Measurements from ENCODE around the gene SYK.

SYK gene

DNA sequence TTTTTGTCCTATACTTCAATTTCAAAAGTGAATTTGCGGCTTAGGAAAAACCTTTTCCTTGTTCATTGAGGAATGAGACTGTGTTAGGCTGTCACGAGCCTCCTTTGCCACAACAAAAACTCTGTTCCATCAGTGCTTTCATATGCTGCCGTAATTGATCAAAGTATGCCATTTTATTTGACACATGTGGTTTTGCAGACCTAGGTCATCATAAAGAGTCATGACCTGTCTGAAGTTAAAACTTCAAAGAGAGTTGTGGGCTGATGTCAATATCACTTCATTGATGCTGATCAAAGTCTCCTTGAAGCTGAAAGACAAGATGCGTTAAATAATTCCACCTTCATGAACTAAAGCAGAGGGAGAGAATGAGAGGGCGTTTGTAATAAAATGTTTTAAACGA lies 55.5 kb downstream of the SYK start:
- H2BK120ac ChIP-seq (ENCODE audit: insufficient read depth, low read length, poor library complexity), result no peak overlapping the region
- H4K91ac ChIP-seq (ENCODE audit: low read depth, low read length), result no peak overlapping the region
- H3K18ac ChIP-seq (ENCODE audit: low read length), result no peak overlapping the region
- no peak overlapping the region for H3K27ac ChIP-seq (ENCODE audit: low read depth, low read length)
- H3K23ac ChIP-seq (ENCODE audit: low read length), result no peak overlapping the region
- H3K27me3 ChIP-seq (ENCODE audit: insufficient read depth, low read length), result no peaks in the 10 kb centered on the region
- H2BK5ac ChIP-seq (ENCODE audit: low read depth, low read length, poor library complexity), result no peak overlapping the region
- no peak overlapping the region for H3K4me2 ChIP-seq (ENCODE audit: low read length)
- H3K4me1 ChIP-seq (ENCODE audit: control insufficient read depth in 1 of 2, insufficient read depth in 2 of 2, low read length in 2 of 2), result no peaks in the 10 kb centered on the region
- H3K79me1 ChIP-seq (ENCODE audit: low read length), result no peaks in the 10 kb centered on the region
- H3K9me3 ChIP-seq (ENCODE audit: insufficient read depth, low read depth, low read length), result peaks cover 5% of the 10 kb centered on the region
- no peak overlapping the region for H3K14ac ChIP-seq (ENCODE audit: low read length)
- H3K79me2 ChIP-seq (ENCODE audit: control insufficient read depth, insufficient read depth, low read length, poor library complexity), result no peaks in the 10 kb centered on the region
- H2BK12ac ChIP-seq (ENCODE audit: low read length), result no peak overlapping the region
- no peak overlapping the region for H3K4me3 ChIP-seq (ENCODE audit: low read depth, low read length)
- no peak overlapping the region for H2AK5ac ChIP-seq (ENCODE audit: low read length)
- H2AFZ ChIP-seq (ENCODE audit: insufficient read depth, low read length, poor library complexity), result no peak overlapping the region
- no peak overlapping the region for H4K8ac ChIP-seq (ENCODE audit: low read depth, low read length)
- no peak overlapping the region for H3K9ac ChIP-seq (ENCODE audit: low read length)
- no peak overlapping the region for H3K4ac ChIP-seq (ENCODE audit: low read depth, low read length)
- no peaks in the 10 kb centered on the region for H3K36me3 ChIP-seq (ENCODE audit: control insufficient read depth in 1 of 2, insufficient read depth in 2 of 2, low read length in 2 of 2)
- no peak overlapping the region for H4K12ac ChIP-seq (ENCODE audit: low read depth, low read length)
- no CpG with 5 or more reads among the region's 6 CpGs for WGBS (ENCODE audit: extremely low coverage, insufficient coverage, insufficient read length)
- no peak for DNase-seq

DNA sequence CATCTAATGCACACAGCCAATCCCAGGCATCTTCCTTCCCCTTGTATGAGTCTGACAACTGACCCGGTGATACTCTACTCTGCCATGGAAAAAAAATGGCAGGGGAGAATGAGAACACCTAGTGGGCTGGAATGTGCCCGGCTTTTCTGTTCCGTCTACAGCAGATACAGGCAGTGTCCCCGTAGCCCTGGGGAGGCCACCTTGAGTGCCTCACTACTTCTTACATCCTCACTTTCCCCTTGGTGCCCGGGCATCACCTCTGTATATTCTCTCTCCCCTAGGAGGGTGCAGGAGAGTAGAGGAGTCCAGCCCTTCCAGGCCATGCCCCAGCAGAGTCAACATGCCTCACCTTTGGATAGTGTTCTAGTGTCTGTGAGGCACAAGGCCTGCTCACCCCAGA lies 56.2 kb downstream of the SYK start:
- no peaks in the 10 kb centered on the region for H3K79me1 ChIP-seq (ENCODE audit: low read length)
- H3K9me3 ChIP-seq (ENCODE audit: insufficient read depth, low read depth, low read length), result peaks cover 6% of the 10 kb centered on the region
- H3K27me3 ChIP-seq (ENCODE audit: insufficient read depth, low read length), result no peaks in the 10 kb centered on the region
- no peaks in the 10 kb centered on the region for H3K36me3 ChIP-seq (ENCODE audit: control insufficient read depth in 1 of 2, insufficient read depth in 2 of 2, low read length in 2 of 2)
- no peak overlapping the region for H3K9ac ChIP-seq (ENCODE audit: low read length)
- no peak overlapping the region for H2AK5ac ChIP-seq (ENCODE audit: low read length)
- H3K27ac ChIP-seq (ENCODE audit: low read depth, low read length), result no peak overlapping the region
- no peaks in the 10 kb centered on the region for H3K79me2 ChIP-seq (ENCODE audit: control insufficient read depth, insufficient read depth, low read length, poor library complexity)
- no peak overlapping the region for H2AFZ ChIP-seq (ENCODE audit: insufficient read depth, low read length, poor library complexity)
- no peak overlapping the region for H2BK12ac ChIP-seq (ENCODE audit: low read length)
- H3K4me3 ChIP-seq (ENCODE audit: low read depth, low read length), result no peak overlapping the region
- no peak overlapping the region for H3K14ac ChIP-seq (ENCODE audit: low read length)
- DNase-seq, result no peak
- WGBS (ENCODE audit: extremely low coverage, insufficient coverage, insufficient read length), result no CpG with 5 or more reads among the region's 5 CpGs
- no peak overlapping the region for H3K4me2 ChIP-seq (ENCODE audit: low read length)
- H3K4me1 ChIP-seq (ENCODE audit: control insufficient read depth in 1 of 2, insufficient read depth in 2 of 2, low read length in 2 of 2), result no peaks in the 10 kb centered on the region
- no peak overlapping the region for H2BK5ac ChIP-seq (ENCODE audit: low read depth, low read length, poor library complexity)
- H3K23ac ChIP-seq (ENCODE audit: low read length), result no peak overlapping the region
- no peak overlapping the region for H4K12ac ChIP-seq (ENCODE audit: low read depth, low read length)
- H4K8ac ChIP-seq (ENCODE audit: low read depth, low read length), result no peak overlapping the region
- H2BK120ac ChIP-seq (ENCODE audit: insufficient read depth, low read length, poor library complexity), result no peak overlapping the region
- H4K91ac ChIP-seq (ENCODE audit: low read depth, low read length), result no peak overlapping the region
- H3K18ac ChIP-seq (ENCODE audit: low read length), result no peak overlapping the region
- H3K4ac ChIP-seq (ENCODE audit: low read depth, low read length), result no peak overlapping the region

DNA sequence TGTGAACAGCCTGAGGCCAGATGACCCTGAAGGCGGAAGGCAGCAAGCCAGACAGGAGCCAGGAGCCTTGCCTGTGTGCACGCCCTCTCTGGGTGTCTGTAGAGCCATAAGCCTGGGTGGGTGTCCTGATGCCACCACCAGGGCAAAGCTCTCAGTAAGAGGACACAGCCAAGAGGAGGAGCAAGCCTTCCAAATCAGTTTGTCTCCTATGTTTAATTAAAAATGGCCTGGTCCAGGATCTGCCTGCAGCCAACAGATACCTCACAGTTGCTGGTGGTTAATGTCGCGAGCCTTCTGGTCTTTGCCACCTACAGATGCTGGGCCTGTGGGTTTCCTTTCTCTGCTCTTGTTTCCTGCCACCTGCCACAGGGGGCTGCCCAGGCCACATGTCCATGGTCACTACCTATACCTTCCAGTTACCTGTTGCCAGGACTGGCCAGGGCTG lies 56.9 kb downstream of the SYK start:
- no peak overlapping the region for H4K12ac ChIP-seq (ENCODE audit: low read depth, low read length)
- H3K27ac ChIP-seq (ENCODE audit: low read depth, low read length), result no peak overlapping the region
- no peak overlapping the region for H3K4me2 ChIP-seq (ENCODE audit: low read length)
- peak in 1 of 2 donors; percentile 2 for DNase-seq
- no peak overlapping the region for H2AK5ac ChIP-seq (ENCODE audit: low read length)
- H3K4me3 ChIP-seq (ENCODE audit: low read depth, low read length), result no peak overlapping the region
- no peak overlapping the region for H3K18ac ChIP-seq (ENCODE audit: low read length)
- no peak overlapping the region for H2BK5ac ChIP-seq (ENCODE audit: low read depth, low read length, poor library complexity)
- no peaks in the 10 kb centered on the region for H3K4me1 ChIP-seq (ENCODE audit: control insufficient read depth in 1 of 2, insufficient read depth in 2 of 2, low read length in 2 of 2)
- no peak overlapping the region for H3K4ac ChIP-seq (ENCODE audit: low read depth, low read length)
- no peak overlapping the region for H3K14ac ChIP-seq (ENCODE audit: low read length)
- H4K91ac ChIP-seq (ENCODE audit: low read depth, low read length), result no peak overlapping the region
- H2BK12ac ChIP-seq (ENCODE audit: low read length), result no peak overlapping the region
- no peaks in the 10 kb centered on the region for H3K79me2 ChIP-seq (ENCODE audit: control insufficient read depth, insufficient read depth, low read length, poor library complexity)
- H3K9me3 ChIP-seq (ENCODE audit: insufficient read depth, low read depth, low read length), result peaks cover 6% of the 10 kb centered on the region
- WGBS (ENCODE audit: extremely low coverage, insufficient coverage, insufficient read length), result no CpG with 5 or more reads among the region's 4 CpGs
- H3K79me1 ChIP-seq (ENCODE audit: low read length), result no peaks in the 10 kb centered on the region
- no peaks in the 10 kb centered on the region for H3K27me3 ChIP-seq (ENCODE audit: insufficient read depth, low read length)
- no peak overlapping the region for H3K9ac ChIP-seq (ENCODE audit: low read length)
- no peaks in the 10 kb centered on the region for H3K36me3 ChIP-seq (ENCODE audit: control insufficient read depth in 1 of 2, insufficient read depth in 2 of 2, low read length in 2 of 2)
- H2BK120ac ChIP-seq (ENCODE audit: insufficient read depth, low read length, poor library complexity), result no peak overlapping the region
- H2AFZ ChIP-seq (ENCODE audit: insufficient read depth, low read length, poor library complexity), result no peak overlapping the region
- no peak overlapping the region for H3K23ac ChIP-seq (ENCODE audit: low read length)
- no peak overlapping the region for H4K8ac ChIP-seq (ENCODE audit: low read depth, low read length)

DNA sequence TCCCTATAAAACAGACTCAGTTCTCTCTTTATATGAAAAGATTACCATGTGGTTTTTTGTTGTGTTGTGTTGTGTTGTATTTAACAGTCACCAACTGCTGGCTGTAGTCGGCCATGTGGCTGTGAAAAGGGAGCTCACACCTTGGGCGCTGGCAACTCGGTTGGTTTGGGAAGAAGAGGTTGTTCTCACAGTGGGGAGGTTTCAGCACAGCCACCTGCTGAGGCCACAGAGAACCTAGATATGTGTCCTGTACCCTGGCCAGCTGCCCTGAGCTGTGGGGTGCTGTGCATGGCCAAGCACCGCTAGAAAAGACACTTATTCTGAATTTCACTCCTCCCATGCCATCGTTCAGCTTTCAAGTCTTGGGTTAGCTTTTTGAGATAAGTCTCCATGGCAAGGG lies 58.8 kb downstream of the SYK start:
- H2BK12ac ChIP-seq (ENCODE audit: low read length), result no peak overlapping the region
- no peak overlapping the region for H4K91ac ChIP-seq (ENCODE audit: low read depth, low read length)
- H3K4me1 ChIP-seq (ENCODE audit: control insufficient read depth in 1 of 2, insufficient read depth in 2 of 2, low read length in 2 of 2), result no peaks in the 10 kb centered on the region
- no CpG with 5 or more reads among the region's 5 CpGs for WGBS (ENCODE audit: extremely low coverage, insufficient coverage, insufficient read length)
- no peak overlapping the region for H2AK5ac ChIP-seq (ENCODE audit: low read length)
- no peak overlapping the region for H2AFZ ChIP-seq (ENCODE audit: insufficient read depth, low read length, poor library complexity)
- no peak overlapping the region for H3K4me2 ChIP-seq (ENCODE audit: low read length)
- no peak overlapping the region for H3K4me3 ChIP-seq (ENCODE audit: low read depth, low read length)
- no peak overlapping the region for H2BK120ac ChIP-seq (ENCODE audit: insufficient read depth, low read length, poor library complexity)
- H3K79me2 ChIP-seq (ENCODE audit: control insufficient read depth, insufficient read depth, low read length, poor library complexity), result no peaks in the 10 kb centered on the region
- no peaks in the 10 kb centered on the region for H3K27me3 ChIP-seq (ENCODE audit: insufficient read depth, low read length)
- peaks cover 3% of the 10 kb centered on the region for H3K9me3 ChIP-seq (ENCODE audit: insufficient read depth, low read depth, low read length)
- H3K36me3 ChIP-seq (ENCODE audit: control insufficient read depth in 1 of 2, insufficient read depth in 2 of 2, low read length in 2 of 2), result no peaks in the 10 kb centered on the region
- no peak overlapping the region for H4K8ac ChIP-seq (ENCODE audit: low read depth, low read length)
- H3K18ac ChIP-seq (ENCODE audit: low read length), result no peak overlapping the region
- no peak overlapping the region for H3K9ac ChIP-seq (ENCODE audit: low read length)
- H3K27ac ChIP-seq (ENCODE audit: low read depth, low read length), result no peak overlapping the region
- H2BK5ac ChIP-seq (ENCODE audit: low read depth, low read length, poor library complexity), result no peak overlapping the region
- no peaks in the 10 kb centered on the region for H3K79me1 ChIP-seq (ENCODE audit: low read length)
- H3K23ac ChIP-seq (ENCODE audit: low read length), result no peak overlapping the region
- H3K4ac ChIP-seq (ENCODE audit: low read depth, low read length), result no peak overlapping the region
- no peak overlapping the region for H4K12ac ChIP-seq (ENCODE audit: low read depth, low read length)
- no peak overlapping the region for H3K14ac ChIP-seq (ENCODE audit: low read length)
- DNase-seq, result no peak
